Caco-2 (cell line): ENCODE measurements around the gene UST. TPM values are rescaled to one million over a fixed set of nuclear protein-coding genes. Genes with fewer than 3 reads are reported as not detected.

Source experiments
- BruUV-seq: library from RNA; stranded (reverse); fragments of 400-500 nt; replicated peaks from 2 replicates; lab custom pipeline; 2021; lab: Mats Ljungman, UMichigan
- CTCF ChIA-PET: fragments of 300-600 bp; sonication (Branson Sonifier 250); formaldehyde crosslinking; loops from one replicate; lab custom pipeline; 2022; ENCODE audit warnings: antibody characterized with exemption; lab: Charles Lee
- POLR2A ChIA-PET: fragments of 300-600 bp; sonication (Branson Sonifier 250); formaldehyde crosslinking; loops from one replicate; lab custom pipeline; 2022; ENCODE audit warnings: antibody characterized with exemption; lab: Charles Lee
- DNase-seq, 2 experiments: peaks; one replicate each; pipeline versions ENCODE4 v3.0.0 to v3.0.0-alpha.2; 2020 to 2022
- H3K27me3 ChIP-seq: replicated peaks from 2 replicates; pipeline ENCODE4 v1.6.0; 2011; ENCODE audit warnings: low read length; ENCODE audit not compliant: control insufficient read depth, insufficient read depth
- H3K36me3 ChIP-seq: 2 replicates; pipeline ENCODE4 v1.5.1; 2011; ENCODE audit warnings: low read length; ENCODE audit not compliant: control insufficient read depth, insufficient read depth
- H3K4me1 ChIP-seq: fragments of 250-450 bp; sonication (Bioruptor Pico); 2 replicates; pipeline ENCODE4 v1.5.1; 2020; ENCODE audit warnings: mild to moderate bottlenecking
- H3K4me3 ChIP-seq: 2 replicates; pipeline ENCODE4 v1.5.1; 2011; ENCODE audit warnings: low read depth, mild to moderate bottlenecking, control low read depth, low read length
- H3K9me3 ChIP-seq: fragments of 250-450 bp; sonication (Bioruptor Pico); 2 replicates; pipeline ENCODE4 v1.5.1; 2020; ENCODE audit warnings: mild to moderate bottlenecking, moderate library complexity
- H3K27ac Mint-ChIP-seq: one replicate; pipeline ENCODE4 v1.8.0; 2022; ENCODE audit warnings: mixed read lengths; ENCODE audit not compliant: unreplicated experiment
- H3K27me3 Mint-ChIP-seq: one replicate; pipeline ENCODE4 v1.8.0; 2022; ENCODE audit warnings: mixed read lengths; ENCODE audit not compliant: insufficient read depth, unreplicated experiment
- H3K36me3 Mint-ChIP-seq: one replicate; pipeline ENCODE4 v1.8.0; 2022; ENCODE audit warnings: mild to moderate bottlenecking, mixed read lengths; ENCODE audit not compliant: insufficient read depth, unreplicated experiment
- H3K4me1 Mint-ChIP-seq: one replicate; pipeline ENCODE4 v1.8.0; 2022; ENCODE audit warnings: low read depth, mixed read lengths; ENCODE audit not compliant: unreplicated experiment
- H3K4me3 Mint-ChIP-seq: one replicate; pipeline ENCODE4 v1.8.0; 2022; ENCODE audit warnings: mild to moderate bottlenecking, moderate library complexity, mixed read lengths; ENCODE audit not compliant: unreplicated experiment
- H3K9me3 Mint-ChIP-seq: one replicate; pipeline ENCODE4 v1.8.0; 2022; ENCODE audit warnings: mixed read lengths; ENCODE audit not compliant: unreplicated experiment
- intact Hi-C: fragments of 100-400 bp; cut with micrococcal nuclease; formaldehyde crosslinking; loops from one replicate; pipeline ENCODE4 v1.10.0; 2022; ENCODE audit not compliant: unreplicated experiment
- total RNA-seq: library from RNA; stranded (reverse); gene quantifications from 2 replicates; pipeline ENCODE4 v1.2.3, GENCODE V29; 2022
- TF ChIP-seq, protein P1 (sequence below), 2 experiments: fragments of 200-600 bp in 1 of 2; IDR thresholded peaks; 1 replicate in 1 of 2; 2 replicates in 1 of 2; pipeline versions ENCODE4 v1.5.1 to v1.8.0; 2011 to 2022; ENCODE audit warnings: antibody characterized with exemption in 1 of 2, control low read depth in 1 of 2, inconsistent platforms in 1 of 2, low read depth in 1 of 2, low read length in 1 of 2, mild to moderate bottlenecking in 1 of 2, moderate library complexity in 1 of 2; ENCODE audit not compliant: insufficient read depth in 1 of 2, severe bottlenecking in 1 of 2, unreplicated experiment in 1 of 2

Gene UST
- total RNA-seq, 1 experiment from 2014 or later = not detected

DNA sequence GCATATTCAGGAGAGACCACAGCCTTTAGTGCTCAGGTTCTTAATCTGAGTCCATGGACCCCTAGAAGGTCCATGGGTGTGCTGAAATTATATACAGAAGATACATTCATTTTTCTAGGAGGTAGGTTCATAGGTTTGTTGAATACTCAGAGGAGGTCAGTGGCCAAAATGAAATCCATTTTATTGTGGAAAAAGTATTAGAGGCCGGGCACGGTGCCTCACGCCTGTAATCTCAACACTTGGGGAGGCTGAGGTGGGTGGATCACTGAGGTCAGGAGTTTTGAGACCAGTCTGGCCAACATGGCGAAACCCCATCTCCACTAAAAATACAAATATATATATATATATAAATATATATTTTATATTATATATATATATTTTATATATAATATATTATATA is 9.0 kb upstream of the UST start:
- H3K27ac Mint-ChIP-seq = no peak overlapping the region
- Histone ChIP-seq H3K27me3 (no peaks in the 10 kb centered on the region), H3K9me3 (no peaks in the 10 kb centered on the region), H3K4me3 (no peak overlapping the region), H3K4me1 (no peaks in the 10 kb centered on the region), H3K36me3 (no peaks in the 10 kb centered on the region)
- no peak for DNase-seq
- POLR2A ChIA-PET = no interaction called here
- no peaks in the 10 kb centered on the region for H3K36me3 Mint-ChIP-seq
- H3K4me1 Mint-ChIP-seq = no peaks in the 10 kb centered on the region
- BruUV-seq = no TSS peak
- no peaks in the 10 kb centered on the region for H3K9me3 Mint-ChIP-seq
- no peak overlapping the region for H3K4me3 Mint-ChIP-seq
- CTCF ChIA-PET = no interaction called here
- peaks cover 21% of the 10 kb centered on the region for H3K27me3 Mint-ChIP-seq
- TF ChIP-seq, protein P1, sequence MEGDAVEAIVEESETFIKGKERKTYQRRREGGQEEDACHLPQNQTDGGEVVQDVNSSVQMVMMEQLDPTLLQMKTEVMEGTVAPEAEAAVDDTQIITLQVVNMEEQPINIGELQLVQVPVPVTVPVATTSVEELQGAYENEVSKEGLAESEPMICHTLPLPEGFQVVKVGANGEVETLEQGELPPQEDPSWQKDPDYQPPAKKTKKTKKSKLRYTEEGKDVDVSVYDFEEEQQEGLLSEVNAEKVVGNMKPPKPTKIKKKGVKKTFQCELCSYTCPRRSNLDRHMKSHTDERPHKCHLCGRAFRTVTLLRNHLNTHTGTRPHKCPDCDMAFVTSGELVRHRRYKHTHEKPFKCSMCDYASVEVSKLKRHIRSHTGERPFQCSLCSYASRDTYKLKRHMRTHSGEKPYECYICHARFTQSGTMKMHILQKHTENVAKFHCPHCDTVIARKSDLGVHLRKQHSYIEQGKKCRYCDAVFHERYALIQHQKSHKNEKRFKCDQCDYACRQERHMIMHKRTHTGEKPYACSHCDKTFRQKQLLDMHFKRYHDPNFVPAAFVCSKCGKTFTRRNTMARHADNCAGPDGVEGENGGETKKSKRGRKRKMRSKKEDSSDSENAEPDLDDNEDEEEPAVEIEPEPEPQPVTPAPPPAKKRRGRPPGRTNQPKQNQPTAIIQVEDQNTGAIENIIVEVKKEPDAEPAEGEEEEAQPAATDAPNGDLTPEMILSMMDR (IDR thresholded peaks at IDR 0.05; ENCODE audit: insufficient read depth in 1 of 2, low read depth in 1 of 2, low read length in 1 of 2, severe bottlenecking in 1 of 2, unreplicated experiment in 1 of 2) = no peak
- intact Hi-C loops = no loop called here

GRCh38 chr6:148738946-148739821 is 7.6 kb upstream of the UST start:
- Histone ChIP-seq H3K4me1 (no peaks in the 10 kb centered on the region), H3K27me3 (0 out of 2 replicates have a peak, but pooled peaks cover 2% of the 10 kb centered on the region), H3K4me3 (no peak overlapping the region), H3K36me3 (no peaks in the 10 kb centered on the region), H3K9me3 (no peaks in the 10 kb centered on the region)
- DNase-seq = no peak
- intact Hi-C loops = no loop called here
- no peaks in the 10 kb centered on the region for H3K36me3 Mint-ChIP-seq
- ChIA-PET POLR2A (no interaction called here), CTCF (no interaction called here)
- H3K27ac Mint-ChIP-seq = no peak overlapping the region
- peaks cover 30% of the 10 kb centered on the region for H3K27me3 Mint-ChIP-seq
- no peaks in the 10 kb centered on the region for H3K9me3 Mint-ChIP-seq
- no peaks in the 10 kb centered on the region for H3K4me1 Mint-ChIP-seq
- no peak overlapping the region for H3K4me3 Mint-ChIP-seq
- TF ChIP-seq, protein P1 (IDR thresholded peaks at IDR 0.05; ENCODE audit: insufficient read depth in 1 of 2, low read depth in 1 of 2, low read length in 1 of 2, severe bottlenecking in 1 of 2, unreplicated experiment in 1 of 2) = no peak
- no TSS peak for BruUV-seq

DNA sequence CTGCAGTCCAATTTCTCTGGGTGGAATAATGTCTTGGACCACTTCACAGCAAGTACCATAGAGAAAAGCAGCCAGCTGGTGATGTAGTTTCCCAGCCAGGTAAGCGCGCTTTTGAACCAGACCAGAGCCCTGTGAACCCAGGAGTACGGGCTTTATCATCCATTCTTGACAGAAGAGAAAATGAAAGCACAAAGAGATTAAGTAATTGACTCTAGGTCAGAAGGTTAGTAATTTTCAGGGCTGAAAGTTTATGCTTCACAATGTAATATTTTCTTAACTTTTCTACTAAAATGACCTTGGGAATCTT is 7.1 kb upstream of the UST start:
- POLR2A ChIA-PET = no interaction called here
- BruUV-seq = no TSS peak
- intact Hi-C loops = no loop called here
- Histone ChIP-seq H3K9me3 (no peaks in the 10 kb centered on the region), H3K36me3 (no peaks in the 10 kb centered on the region), H3K4me3 (no peak overlapping the region), H3K27me3 (0 out of 2 replicates have a peak, but pooled peaks cover 2% of the 10 kb centered on the region), H3K4me1 (no peaks in the 10 kb centered on the region)
- no peak overlapping the region for H3K27ac Mint-ChIP-seq
- no peak overlapping the region for H3K4me3 Mint-ChIP-seq
- H3K27me3 Mint-ChIP-seq = peaks cover 32% of the 10 kb centered on the region
- no peaks in the 10 kb centered on the region for H3K4me1 Mint-ChIP-seq
- TF ChIP-seq, protein P1 (IDR thresholded peaks at IDR 0.05; ENCODE audit: insufficient read depth in 1 of 2, low read depth in 1 of 2, low read length in 1 of 2, severe bottlenecking in 1 of 2, unreplicated experiment in 1 of 2) = no peak
- H3K9me3 Mint-ChIP-seq = no peaks in the 10 kb centered on the region
- H3K36me3 Mint-ChIP-seq = no peaks in the 10 kb centered on the region
- no peak for DNase-seq
- CTCF ChIA-PET = no interaction called here
